BJ (cell line): ENCODE measurements around the gene KIAA1614. TPM values are rescaled to one million over a fixed set of nuclear protein-coding genes. Genes with fewer than 3 reads are reported as not detected.

ENCODE experiments used
- CTCF ChIA-PET: fragments of 350-600 bp; formaldehyde crosslinking; extraction: SDS; loops from one replicate; lab custom pipeline; 2021; ENCODE audit warnings: antibody characterized with exemption, inconsistent platforms; lab: Yijun Ruan, JAX
- POLR2A ChIA-PET: fragments of 300-600 bp; sonication (Branson Sonifier 250); formaldehyde crosslinking; extraction: SDS; loops from one replicate; lab custom pipeline; 2021; ENCODE audit warnings: antibody characterized with exemption; lab: Charles Lee
- DNase-seq: peaks from one replicate; pipeline ENCODE4 v3.0.0-alpha.2; 2011; ENCODE audit warnings: low read depth
- H3K27me3 ChIP-seq: 2 replicates; pipeline ENCODE4 v1.6.0; 2011; ENCODE audit warnings: low read length; ENCODE audit not compliant: control insufficient read depth, insufficient read depth
- H3K36me3 ChIP-seq: 2 replicates; pipeline ENCODE4 v1.5.1; 2011; ENCODE audit warnings: low read length; ENCODE audit not compliant: control insufficient read depth, insufficient read depth
- H3K4me3 ChIP-seq: 2 replicates; pipeline ENCODE4 v1.5.1; 2011; ENCODE audit warnings: low read depth, mild to moderate bottlenecking, control low read depth, low read length
- polyA plus RNA-seq: library from polyadenylated mRNA; depleted of rRNA; stranded (reverse); fragments of >200 nt; gene quantifications from 2 replicates; pipeline ENCODE4 v1.2.3, GENCODE V29; 2011
- TF ChIP-seq, protein P1 (sequence below): IDR thresholded peaks from 2 replicates; pipeline ENCODE4 v1.5.1; 2011; ENCODE audit warnings: low read depth, mild to moderate bottlenecking, control low read depth, inconsistent platforms, low read length, moderate library complexity; ENCODE audit not compliant: insufficient read depth

KIAA1614 gene
- polyA plus RNA-seq, 1 experiment = 7.3 TPM

DNA sequence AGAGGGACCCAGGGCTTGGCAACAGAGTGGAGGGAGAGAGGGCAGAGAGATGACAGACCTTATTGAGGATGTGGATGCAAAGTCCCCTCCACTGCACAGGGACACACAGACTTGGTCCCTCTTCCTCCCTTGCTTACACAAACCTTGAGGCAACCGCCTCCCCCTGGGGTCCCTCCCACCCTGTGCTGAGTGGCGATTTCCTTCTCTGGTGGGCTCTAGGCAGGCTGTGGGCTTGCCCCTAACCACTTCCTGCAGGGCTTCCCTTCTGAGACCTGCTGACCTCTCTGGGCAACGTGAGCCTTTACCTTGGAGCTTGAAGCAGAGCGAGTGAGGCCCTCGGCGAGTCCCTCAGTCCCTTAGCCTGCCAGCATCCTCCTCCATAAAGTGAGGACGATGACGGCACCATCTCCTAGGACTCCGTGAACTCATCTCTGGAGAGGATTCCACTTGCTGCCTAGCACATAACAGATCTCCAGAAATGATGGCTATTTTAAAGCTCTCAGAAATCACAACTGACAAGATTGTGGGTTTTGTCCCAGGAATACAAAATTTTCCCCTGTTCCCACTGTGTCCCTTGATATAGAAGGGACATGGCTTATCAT lies 25.0 kb downstream of the KIAA1614 start:
- DNase-seq = no peak
- ChIA-PET POLR2A (no interaction called here), CTCF (interaction anchor here (0.5 kb wide), 1 partner anchor 35 kb away, joined by 3 read pairs; no protein-coding TSS in a partner anchor)
- Histone ChIP-seq H3K27me3 (no peaks in the 10 kb centered on the region), H3K4me3 (no peak overlapping the region), H3K36me3 (peaks cover 12% of the 10 kb centered on the region)
- TF ChIP-seq, protein P1, sequence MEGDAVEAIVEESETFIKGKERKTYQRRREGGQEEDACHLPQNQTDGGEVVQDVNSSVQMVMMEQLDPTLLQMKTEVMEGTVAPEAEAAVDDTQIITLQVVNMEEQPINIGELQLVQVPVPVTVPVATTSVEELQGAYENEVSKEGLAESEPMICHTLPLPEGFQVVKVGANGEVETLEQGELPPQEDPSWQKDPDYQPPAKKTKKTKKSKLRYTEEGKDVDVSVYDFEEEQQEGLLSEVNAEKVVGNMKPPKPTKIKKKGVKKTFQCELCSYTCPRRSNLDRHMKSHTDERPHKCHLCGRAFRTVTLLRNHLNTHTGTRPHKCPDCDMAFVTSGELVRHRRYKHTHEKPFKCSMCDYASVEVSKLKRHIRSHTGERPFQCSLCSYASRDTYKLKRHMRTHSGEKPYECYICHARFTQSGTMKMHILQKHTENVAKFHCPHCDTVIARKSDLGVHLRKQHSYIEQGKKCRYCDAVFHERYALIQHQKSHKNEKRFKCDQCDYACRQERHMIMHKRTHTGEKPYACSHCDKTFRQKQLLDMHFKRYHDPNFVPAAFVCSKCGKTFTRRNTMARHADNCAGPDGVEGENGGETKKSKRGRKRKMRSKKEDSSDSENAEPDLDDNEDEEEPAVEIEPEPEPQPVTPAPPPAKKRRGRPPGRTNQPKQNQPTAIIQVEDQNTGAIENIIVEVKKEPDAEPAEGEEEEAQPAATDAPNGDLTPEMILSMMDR = no peak

DNA sequence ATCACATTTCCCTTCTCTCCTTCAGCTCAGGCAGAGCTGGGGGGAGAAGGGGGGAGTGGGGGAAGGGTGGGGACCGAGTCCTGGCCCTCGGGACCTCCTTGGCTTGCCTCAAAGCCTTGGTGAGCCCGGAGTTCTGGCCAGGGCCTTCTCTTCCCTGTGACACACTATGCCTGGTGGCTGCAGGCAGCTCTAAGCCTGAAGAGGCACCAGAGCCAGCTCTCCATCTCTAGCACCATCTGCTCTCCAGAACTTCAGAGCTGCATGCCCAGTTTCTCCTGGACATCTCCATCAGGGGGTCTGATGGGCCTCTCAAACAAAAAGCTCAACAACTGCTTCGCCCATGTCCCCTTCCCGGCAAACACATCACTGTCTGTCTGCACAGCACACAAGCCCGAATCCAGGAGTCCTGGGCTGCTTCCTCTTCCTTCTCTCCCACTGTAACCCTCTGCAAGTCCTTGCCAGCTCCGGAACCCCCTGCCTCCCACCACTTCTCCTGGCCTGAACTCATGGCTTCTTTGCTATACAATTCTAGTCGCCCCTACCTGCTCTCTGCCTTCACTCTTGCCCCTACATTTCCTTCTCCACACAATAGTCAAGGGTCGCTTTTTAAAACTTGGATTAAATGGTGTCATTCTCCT lies 26.5 kb downstream of the KIAA1614 start:
- H3K36me3 ChIP-seq = peaks cover 11% of the 10 kb centered on the region
- TF ChIP-seq, protein P1 = no peak
- CTCF ChIA-PET = interaction anchor here (0.9 kb wide), 1 partner anchor 227 kb away, joined by 4 read pairs; no protein-coding TSS in a partner anchor
- no peaks in the 10 kb centered on the region for H3K27me3 ChIP-seq
- no peak for DNase-seq
- H3K4me3 ChIP-seq = no peak overlapping the region
- POLR2A ChIA-PET = no interaction called here

DNA sequence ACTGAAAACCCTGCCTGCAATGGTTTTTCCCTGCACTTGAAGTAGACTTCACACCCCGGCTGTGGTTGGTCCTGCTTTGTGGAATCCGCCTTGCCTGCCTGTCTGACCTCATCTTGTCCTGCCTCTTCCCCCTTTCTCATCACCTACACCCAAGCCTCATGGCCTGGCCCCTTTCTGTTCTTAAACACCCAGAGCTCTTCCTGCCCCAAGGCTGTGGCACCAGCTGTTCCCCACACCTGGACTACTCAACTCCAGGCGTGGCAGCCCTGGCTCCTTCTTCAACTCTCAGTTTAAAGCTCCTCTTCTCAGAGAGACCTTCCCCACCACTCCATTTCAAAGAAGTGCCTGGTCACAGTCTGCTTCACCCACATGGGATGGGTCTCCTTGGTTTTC lies 27.0 kb downstream of the KIAA1614 start:
- TF ChIP-seq, protein P1 = no peak
- no peaks in the 10 kb centered on the region for H3K27me3 ChIP-seq
- POLR2A ChIA-PET = no interaction called here
- H3K4me3 ChIP-seq = no peak overlapping the region
- peaks cover 14% of the 10 kb centered on the region for H3K36me3 ChIP-seq
- CTCF ChIA-PET = interaction anchor here (0.9 kb wide), 1 partner anchor 226 kb away, joined by 4 read pairs; no protein-coding TSS in a partner anchor
- DNase-seq = no peak

DNA sequence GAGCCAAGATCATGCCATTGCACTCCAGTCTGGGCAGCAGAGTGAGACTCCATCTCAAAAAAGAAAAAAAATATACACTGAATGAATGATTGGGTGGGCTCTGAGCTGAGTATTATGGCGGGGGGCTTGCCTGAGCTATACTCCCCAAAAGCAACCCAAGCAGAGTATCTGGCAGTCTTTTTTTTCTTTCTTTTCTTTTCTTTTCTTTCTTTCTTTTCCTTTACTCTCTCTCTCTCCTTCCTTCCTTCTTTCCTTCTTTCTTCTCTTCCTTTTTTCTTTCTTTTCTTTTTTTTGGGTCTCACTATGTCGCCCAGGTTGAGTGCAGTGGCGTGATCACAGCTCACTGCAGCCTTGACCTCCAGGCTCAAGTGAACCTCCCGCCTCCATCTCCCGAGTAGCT lies 27.7 kb downstream of the KIAA1614 start:
- Histone ChIP-seq H3K36me3 (peaks cover 15% of the 10 kb centered on the region), H3K27me3 (no peaks in the 10 kb centered on the region), H3K4me3 (no peak overlapping the region)
- TF ChIP-seq, protein P1 = no peak
- DNase-seq = no peak
- ChIA-PET CTCF (interaction anchor here (1.0 kb wide), 2 partner anchors 11 to 97 kb away, joined by 3 to 4 read pairs; no protein-coding TSS in a partner anchor), POLR2A (no interaction called here)

DNA sequence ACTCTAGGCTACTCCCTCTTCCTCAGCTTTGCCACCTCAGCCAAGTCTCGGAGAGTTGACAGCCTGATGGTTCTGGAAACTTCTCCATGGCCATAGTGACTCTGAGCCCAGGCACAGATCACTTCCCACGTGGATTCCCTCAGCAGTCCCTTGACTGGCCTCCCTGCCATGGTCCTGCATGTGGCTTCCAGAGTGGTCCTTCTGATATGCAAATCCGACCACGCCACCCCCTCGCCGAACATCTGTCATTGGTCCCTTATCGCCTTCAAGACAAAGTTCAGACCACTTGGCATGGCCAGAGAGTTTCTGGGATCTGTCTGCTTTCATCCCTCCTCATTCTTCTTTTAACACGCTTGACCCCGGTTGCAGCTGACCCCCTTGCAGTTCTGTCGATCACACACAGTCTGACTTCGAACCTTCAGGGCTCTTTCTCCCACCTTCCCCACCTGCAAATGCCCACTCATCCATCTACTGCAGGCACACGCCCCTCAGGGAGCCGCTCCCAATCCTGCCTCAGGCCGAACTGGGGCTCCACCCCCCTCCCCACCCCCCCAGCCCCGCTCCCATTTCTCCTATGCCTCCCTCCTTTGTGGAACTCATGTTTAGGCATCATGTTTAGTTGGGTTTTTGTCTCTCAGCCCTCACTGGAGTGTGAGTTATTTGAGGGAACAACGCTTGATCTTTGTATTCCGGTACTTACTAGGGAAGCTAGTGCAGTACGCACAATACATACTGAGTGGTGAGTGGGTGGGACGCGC lies 29.0 kb downstream of the KIAA1614 start:
- H3K4me3 ChIP-seq = no peak overlapping the region
- DNase-seq = no peak
- ChIA-PET CTCF (interaction anchor here (0.6 kb wide), 1 partner anchor 105 kb away, joined by 3 read pairs; no protein-coding TSS in a partner anchor), POLR2A (no interaction called here)
- H3K36me3 ChIP-seq = peaks cover 11% of the 10 kb centered on the region
- no peaks in the 10 kb centered on the region for H3K27me3 ChIP-seq
- TF ChIP-seq, protein P1 = no peak
